GM23248 (cell line): ENCODE data around the gene WDR19.
"Not testable (repeated sequence)": the region's sequence is repeated elsewhere in the genome, so short reads cannot be mapped to it uniquely, and the experiment has no call there.

ENCODE experiments used
- EZH2 ChIP-seq: fragments of 200-600 bp; sonication (generic); IDR thresholded peaks from 2 replicates; pipeline ENCODE4 v1.6.1; 2018; ENCODE audit warnings: antibody characterized with exemption, mild to moderate bottlenecking; ENCODE audit not compliant: insufficient read depth, poor library complexity, severe bottlenecking
- EZH2phosphoT487 ChIP-seq: fragments of 200-600 bp; sonication (generic); IDR thresholded peaks from 2 replicates; pipeline ENCODE4 v1.6.1; 2018; ENCODE audit warnings: antibody characterized with exemption, moderate library complexity, mild to moderate bottlenecking, low read depth; ENCODE audit not compliant: insufficient read depth

DNA sequence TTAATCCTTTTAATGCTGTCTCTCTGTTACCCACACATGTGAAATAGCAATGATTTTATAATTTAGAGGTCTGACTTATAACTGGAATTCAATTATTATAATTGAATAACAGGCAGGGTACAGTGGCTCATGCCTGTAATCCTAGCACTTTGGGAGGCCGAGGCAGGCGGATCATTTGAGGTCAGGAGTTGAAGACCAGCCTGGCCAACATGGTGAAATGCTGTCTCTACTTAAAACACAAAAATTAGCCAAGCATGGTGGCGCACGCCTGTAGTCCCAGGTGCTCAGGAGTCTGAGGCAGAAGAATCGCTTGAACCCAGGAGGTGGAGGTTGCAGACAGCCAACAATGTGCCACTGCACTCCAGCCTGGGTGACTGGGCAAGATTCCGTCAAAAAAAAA, 95.3 kb downstream of the WDR19 start:
- not testable (repeated sequence) for TF ChIP-seq EZH2, EZH2phosphoT487
